ENCODE results near the gene KCNQ1. TPM values are rescaled to one million over a fixed set of nuclear protein-coding genes. Genes with fewer than 3 reads are reported as not detected.

Gene KCNQ1
- total and polyA plus RNA-seq, 2 of the 13 experiments (the other 11 are each of a cell fraction or from before 2014, with no cell fraction given): 0.02 to 0.08 TPM

DNA sequence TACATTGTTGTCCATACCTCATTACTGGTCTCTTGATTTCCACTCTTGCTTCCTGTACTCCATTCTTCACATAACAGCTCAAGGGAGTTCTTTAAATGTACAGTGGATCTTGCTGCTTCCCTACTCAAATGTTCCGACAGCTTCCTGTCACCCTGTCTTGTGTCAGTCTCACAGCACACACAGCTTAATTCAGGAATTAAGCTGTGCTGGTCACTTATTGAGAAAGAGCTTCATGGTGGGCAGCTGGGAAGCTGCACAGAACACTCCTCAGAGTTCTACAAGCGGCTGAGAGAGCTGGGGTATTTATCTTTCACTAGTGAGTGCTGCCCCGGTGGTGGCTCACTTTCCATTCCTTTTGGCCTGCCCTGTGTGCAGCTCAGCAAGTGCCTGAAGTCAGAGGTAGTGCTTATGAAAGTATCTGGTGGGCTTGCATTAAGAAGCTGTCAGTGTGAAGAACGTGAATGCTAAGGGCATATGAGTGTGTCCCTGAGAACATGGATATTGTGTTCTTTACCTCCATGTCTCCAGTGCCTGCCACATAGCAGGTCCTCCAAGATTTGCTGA is 206.3 kb downstream of the KCNQ1 start:
- in situ Hi-C loops (cut with HindIII; ENCODE audit: extremely low pct_ligation_motif_present, low pct_unique_long_range_greater_than_20kb) (no loop called here), intact Hi-C loops (cut with micrococcal nuclease; ENCODE audit: unreplicated experiment) (loop anchor here (5.0 kb wide), 1 partner anchor 119 kb away; no protein-coding TSS in a partner anchor)
- H2AFZ ChIP-seq (ENCODE audit: low read length): no peak overlapping the region
- no peaks in the 10 kb centered on the region for H3K27me3 ChIP-seq (ENCODE audit: control insufficient read depth in 1 of 2, insufficient read depth in 2 of 2, low read length in 2 of 2)
- peaks cover 88% of the 10 kb centered on the region for H3K9me3 ChIP-seq (ENCODE audit: low read length)
- 90% methylated on average over 3 of the region's 4 CpGs for WGBS (ENCODE audit: low lambda C conversion rate)
- POLR2A ChIA-PET: no interaction called here
- H4K20me1 ChIP-seq (ENCODE audit: insufficient read depth, low read length): peaks cover 11% of the 10 kb centered on the region
- no peak overlapping the region for H3K4me2 ChIP-seq (ENCODE audit: low read depth, low read length)
- BruUV-seq (replicated peaks): no TSS peak
- no peaks in the 10 kb centered on the region for H3K79me2 ChIP-seq (ENCODE audit: insufficient read depth, low read length)
- FAIRE-seq (no peak), DNase-seq (ENCODE audit: low spot score) (no peak), ATAC-seq (no peak; the same call in 2 of the 3 replicates)
- no peaks in the 10 kb centered on the region for H3K4me1 ChIP-seq (ENCODE audit: insufficient read depth, low read length)
- H3K9ac ChIP-seq (ENCODE audit: insufficient read depth, low read depth, low read length): no peak overlapping the region
- H3K4me3 ChIP-seq (replicated peaks in 1 of 3; ENCODE audit: insufficient read depth in 1 of 3, low read depth in 2 of 3, low read length in 3 of 3): no peak overlapping the region
- CTCF ChIA-PET (ENCODE audit: low intra/inter-chr PET ratio, low total read pairs): no interaction called here
- H3K27ac ChIP-seq (ENCODE audit: extremely low read length, insufficient read depth, low read length): no peak overlapping the region
- 0 out of 5 replicates have a peak, but pooled peaks cover 1 to 4% of the 10 kb centered on the region in 2 experiments for H3K36me3 ChIP-seq (replicated peaks in 1 of 2; ENCODE audit: control insufficient read depth in 1 of 2, insufficient read depth in 2 of 2, low read length in 2 of 2)
- TF ChIP-seq CBX1 (IDR thresholded peaks at IDR 0.05; ENCODE audit: low read depth) (peak; percentile 37), U2AF1 (optimal IDR thresholded peaks at IDR 0.05; ENCODE audit: low read depth, low read length) (peak; percentile 18), ZNF816 (CRISPR knock-in tag; IDR thresholded peaks at IDR 0.05; ENCODE audit: borderline replicate concordance) (no peak), ZNF230 (CRISPR knock-in tag; IDR thresholded peaks at IDR 0.05) (no peak), POLR2AphosphoS2 (IDR thresholded peaks at IDR 0.05; ENCODE audit: low read depth, low read length) (0 out of 2 replicates have a peak, but pooled peaks have one; percentile 52), MED8 (CRISPR knock-in tag; IDR thresholded peaks at IDR 0.05; ENCODE audit: insufficient replicate concordance) (no peak), PAF1 (CRISPR knock-in tag; IDR thresholded peaks at IDR 0.05) (peak; percentile 82; the same call in 1 of the 2 replicates), SRSF9 (IDR thresholded peaks at IDR 0.05; ENCODE audit: borderline replicate concordance, insufficient read depth, low read depth, low read length, poor library complexity, severe bottlenecking) (no peak), NFE2L2 (IDR thresholded peaks at IDR 0.05; ENCODE audit: low read length) (no peak), MEIS1 (CRISPR knock-in tag; IDR thresholded peaks at IDR 0.05; ENCODE audit: borderline replicate concordance) (no peak), NBN (conservative IDR thresholded peaks at IDR 0.05) (no peak), MAZ (IDR thresholded peaks at IDR 0.05; ENCODE audit: borderline replicate concordance, low read depth, low read length) (no peak), MAZ (CRISPR knock-in tag; IDR thresholded peaks at IDR 0.05; ENCODE audit: low read depth) (no peak), SSRP1 (CRISPR knock-in tag; IDR thresholded peaks at IDR 0.05) (peak; percentile 9; the same call in 1 of the 2 replicates), ARID2 (CRISPR knock-in tag; IDR thresholded peaks at IDR 0.05; ENCODE audit: borderline replicate concordance) (0 out of 2 replicates have a peak, but pooled peaks have one; percentile 25), ZNF547 (CRISPR knock-in tag; IDR thresholded peaks at IDR 0.05) (no peak), ZNF350 (CRISPR knock-in tag; IDR thresholded peaks at IDR 0.05; ENCODE audit: borderline replicate concordance, low read depth) (no peak), NR2F1 (CRISPR knock-in tag; IDR thresholded peaks at IDR 0.05) (no peak), ZC3H4 (CRISPR knock-in tag; IDR thresholded peaks at IDR 0.05; ENCODE audit: borderline replicate concordance) (no peak; the same call in 1 of the 2 replicates), ZNF256 (CRISPR knock-in tag; conservative IDR thresholded peaks at IDR 0.05) (no peak), REPIN1 (CRISPR knock-in tag; IDR thresholded peaks at IDR 0.05; ENCODE audit: borderline replicate concordance, low read depth) (0 out of 2 replicates have a peak, but pooled peaks have one; percentile 38)
- TF ChIP-seq, protein P1, sequence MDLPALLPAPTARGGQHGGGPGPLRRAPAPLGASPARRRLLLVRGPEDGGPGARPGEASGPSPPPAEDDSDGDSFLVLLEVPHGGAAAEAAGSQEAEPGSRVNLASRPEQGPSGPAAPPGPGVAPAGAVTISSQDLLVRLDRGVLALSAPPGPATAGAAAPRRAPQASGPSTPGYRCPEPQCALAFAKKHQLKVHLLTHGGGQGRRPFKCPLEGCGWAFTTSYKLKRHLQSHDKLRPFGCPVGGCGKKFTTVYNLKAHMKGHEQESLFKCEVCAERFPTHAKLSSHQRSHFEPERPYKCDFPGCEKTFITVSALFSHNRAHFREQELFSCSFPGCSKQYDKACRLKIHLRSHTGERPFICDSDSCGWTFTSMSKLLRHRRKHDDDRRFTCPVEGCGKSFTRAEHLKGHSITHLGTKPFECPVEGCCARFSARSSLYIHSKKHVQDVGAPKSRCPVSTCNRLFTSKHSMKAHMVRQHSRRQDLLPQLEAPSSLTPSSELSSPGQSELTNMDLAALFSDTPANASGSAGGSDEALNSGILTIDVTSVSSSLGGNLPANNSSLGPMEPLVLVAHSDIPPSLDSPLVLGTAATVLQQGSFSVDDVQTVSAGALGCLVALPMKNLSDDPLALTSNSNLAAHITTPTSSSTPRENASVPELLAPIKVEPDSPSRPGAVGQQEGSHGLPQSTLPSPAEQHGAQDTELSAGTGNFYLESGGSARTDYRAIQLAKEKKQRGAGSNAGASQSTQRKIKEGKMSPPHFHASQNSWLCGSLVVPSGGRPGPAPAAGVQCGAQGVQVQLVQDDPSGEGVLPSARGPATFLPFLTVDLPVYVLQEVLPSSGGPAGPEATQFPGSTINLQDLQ (CRISPR knock-in tag; IDR thresholded peaks at IDR 0.05): peak; percentile 32; the same call in 1 of the 2 replicates
- TF ChIP-seq, protein P2, sequence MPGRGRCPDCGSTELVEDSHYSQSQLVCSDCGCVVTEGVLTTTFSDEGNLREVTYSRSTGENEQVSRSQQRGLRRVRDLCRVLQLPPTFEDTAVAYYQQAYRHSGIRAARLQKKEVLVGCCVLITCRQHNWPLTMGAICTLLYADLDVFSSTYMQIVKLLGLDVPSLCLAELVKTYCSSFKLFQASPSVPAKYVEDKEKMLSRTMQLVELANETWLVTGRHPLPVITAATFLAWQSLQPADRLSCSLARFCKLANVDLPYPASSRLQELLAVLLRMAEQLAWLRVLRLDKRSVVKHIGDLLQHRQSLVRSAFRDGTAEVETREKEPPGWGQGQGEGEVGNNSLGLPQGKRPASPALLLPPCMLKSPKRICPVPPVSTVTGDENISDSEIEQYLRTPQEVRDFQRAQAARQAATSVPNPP (CRISPR knock-in tag; IDR thresholded peaks at IDR 0.05): 0 out of 2 replicates have a peak, but pooled peaks have one; percentile 44

All from HepG2 (cell line).